Fibroblast of pulmonary artery (primary cell): ENCODE results near the gene ST3GAL3.

Experiments
- DNase-seq: peaks from one replicate; pipeline ENCODE4 v3.0.0-alpha.2; 2010; ENCODE audit warnings: low read depth
- H3K4me3 ChIP-seq: replicated peaks from 2 replicates; pipeline ENCODE4 v1.5.1; 2011; ENCODE audit warnings: low read depth, mild to moderate bottlenecking, control low read depth, low read length, moderate library complexity
- TF ChIP-seq, protein P1 (sequence below): IDR thresholded peaks from 2 replicates; pipeline ENCODE4 v1.5.1; 2011; ENCODE audit warnings: mild to moderate bottlenecking, control low read depth, low read length, inconsistent platforms; ENCODE audit errors: missing control alignments

The ST3GAL3 gene

DNA sequence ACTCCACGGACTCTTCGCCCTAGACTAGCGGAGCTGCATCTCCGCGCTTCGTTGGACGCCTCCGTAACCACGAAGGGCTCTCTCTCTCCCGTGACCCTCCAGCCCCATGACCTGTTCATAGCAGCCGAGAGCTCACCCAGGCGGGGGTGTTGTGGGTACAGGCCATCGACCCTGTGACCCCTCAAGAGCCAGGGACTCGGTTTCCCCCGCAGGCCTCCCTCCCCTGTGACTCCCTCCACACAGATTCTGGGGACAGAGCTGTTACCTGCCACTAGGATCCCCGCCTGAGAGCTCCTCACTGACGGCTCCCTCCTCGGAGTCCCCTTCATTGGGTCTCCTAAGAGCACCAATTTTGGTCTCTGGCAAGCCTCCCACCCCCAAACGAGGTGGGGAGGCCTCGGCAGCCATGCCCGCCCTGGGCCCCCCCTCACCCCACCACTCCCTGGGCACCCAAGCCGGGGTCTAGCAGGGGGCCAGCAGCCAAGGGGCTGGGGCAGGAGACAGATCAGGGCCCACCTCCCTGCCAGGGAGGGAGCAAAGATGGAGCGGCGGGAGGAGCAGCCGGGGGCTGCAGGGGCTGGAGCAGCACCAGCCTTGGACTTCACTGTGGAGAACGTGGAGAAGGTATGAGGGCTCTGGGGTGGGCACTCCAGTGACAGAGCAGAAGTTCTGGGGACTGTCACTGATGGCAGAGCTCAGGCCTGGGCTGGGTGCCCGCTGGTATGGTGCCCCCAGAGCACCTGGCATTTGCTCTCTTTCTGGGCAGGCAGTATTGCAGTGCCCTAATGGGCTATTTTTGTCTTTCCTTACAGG is 239.9 kb downstream of the ST3GAL3 start:
- no peak for DNase-seq
- H3K4me3 ChIP-seq = peak overlapping the region; percentile 92
- TF ChIP-seq, protein P1, sequence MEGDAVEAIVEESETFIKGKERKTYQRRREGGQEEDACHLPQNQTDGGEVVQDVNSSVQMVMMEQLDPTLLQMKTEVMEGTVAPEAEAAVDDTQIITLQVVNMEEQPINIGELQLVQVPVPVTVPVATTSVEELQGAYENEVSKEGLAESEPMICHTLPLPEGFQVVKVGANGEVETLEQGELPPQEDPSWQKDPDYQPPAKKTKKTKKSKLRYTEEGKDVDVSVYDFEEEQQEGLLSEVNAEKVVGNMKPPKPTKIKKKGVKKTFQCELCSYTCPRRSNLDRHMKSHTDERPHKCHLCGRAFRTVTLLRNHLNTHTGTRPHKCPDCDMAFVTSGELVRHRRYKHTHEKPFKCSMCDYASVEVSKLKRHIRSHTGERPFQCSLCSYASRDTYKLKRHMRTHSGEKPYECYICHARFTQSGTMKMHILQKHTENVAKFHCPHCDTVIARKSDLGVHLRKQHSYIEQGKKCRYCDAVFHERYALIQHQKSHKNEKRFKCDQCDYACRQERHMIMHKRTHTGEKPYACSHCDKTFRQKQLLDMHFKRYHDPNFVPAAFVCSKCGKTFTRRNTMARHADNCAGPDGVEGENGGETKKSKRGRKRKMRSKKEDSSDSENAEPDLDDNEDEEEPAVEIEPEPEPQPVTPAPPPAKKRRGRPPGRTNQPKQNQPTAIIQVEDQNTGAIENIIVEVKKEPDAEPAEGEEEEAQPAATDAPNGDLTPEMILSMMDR = no peak

GRCh38 chr1:43947874-43948437 is 240.6 kb downstream of the ST3GAL3 start:
- TF ChIP-seq, protein P1 = no peak
- peak overlapping the region; percentile 92 for H3K4me3 ChIP-seq
- DNase-seq = no peak

- H3K4me3 ChIP-seq = no peak overlapping the region
- DNase-seq = no peak
- TF ChIP-seq, protein P1 = no peak
These were observed 242.3 kb downstream of the ST3GAL3 start for GRCh38 chr1:43949678-43950077.

DNA sequence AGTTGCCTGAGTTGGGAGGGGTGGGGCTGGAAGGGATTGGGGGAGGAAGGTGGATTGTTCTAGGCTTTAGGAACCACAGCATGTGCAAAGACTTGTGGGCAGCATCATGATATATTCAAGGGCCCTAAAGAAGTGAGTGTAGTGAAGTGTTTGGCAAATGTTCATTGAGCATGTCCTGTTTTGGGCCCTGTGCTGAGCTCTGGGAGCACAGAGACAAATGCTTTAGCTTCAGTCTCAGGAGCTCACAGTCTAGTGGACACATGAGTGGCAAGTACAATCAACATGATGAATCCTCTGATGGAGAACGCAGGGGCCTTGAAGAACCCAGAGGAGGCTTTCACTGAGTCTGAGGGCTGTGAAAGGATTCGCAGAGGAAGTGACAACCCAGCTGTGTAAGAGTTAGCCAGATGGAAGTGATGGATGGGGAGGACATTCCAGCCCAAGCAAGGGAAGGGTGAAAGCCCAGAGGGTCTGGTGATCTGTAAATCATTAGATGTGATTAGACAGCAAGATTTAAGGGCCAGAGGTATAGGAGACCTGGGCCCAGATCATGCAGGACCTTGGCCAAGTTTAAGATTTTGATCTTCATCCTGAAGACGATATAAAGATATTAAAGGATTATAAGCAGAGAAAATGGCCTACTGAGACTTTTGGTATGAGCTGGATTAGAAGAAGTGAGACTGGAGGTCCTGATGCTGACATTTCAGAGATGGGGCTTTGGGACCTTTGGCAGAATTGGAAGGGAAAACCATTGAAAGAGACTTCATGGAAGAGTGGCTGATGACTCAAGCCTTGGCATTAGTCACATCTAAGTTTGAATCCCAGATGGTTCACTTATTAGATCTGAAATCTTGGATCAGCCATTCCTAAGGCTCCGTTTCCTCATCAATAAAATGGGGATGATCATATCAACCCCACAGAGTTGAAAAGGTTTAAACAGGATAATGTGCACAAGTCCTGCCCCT is 244.0 kb downstream of the ST3GAL3 start:
- no peak overlapping the region for H3K4me3 ChIP-seq
- TF ChIP-seq, protein P1 = no peak
- DNase-seq = no peak

DNA sequence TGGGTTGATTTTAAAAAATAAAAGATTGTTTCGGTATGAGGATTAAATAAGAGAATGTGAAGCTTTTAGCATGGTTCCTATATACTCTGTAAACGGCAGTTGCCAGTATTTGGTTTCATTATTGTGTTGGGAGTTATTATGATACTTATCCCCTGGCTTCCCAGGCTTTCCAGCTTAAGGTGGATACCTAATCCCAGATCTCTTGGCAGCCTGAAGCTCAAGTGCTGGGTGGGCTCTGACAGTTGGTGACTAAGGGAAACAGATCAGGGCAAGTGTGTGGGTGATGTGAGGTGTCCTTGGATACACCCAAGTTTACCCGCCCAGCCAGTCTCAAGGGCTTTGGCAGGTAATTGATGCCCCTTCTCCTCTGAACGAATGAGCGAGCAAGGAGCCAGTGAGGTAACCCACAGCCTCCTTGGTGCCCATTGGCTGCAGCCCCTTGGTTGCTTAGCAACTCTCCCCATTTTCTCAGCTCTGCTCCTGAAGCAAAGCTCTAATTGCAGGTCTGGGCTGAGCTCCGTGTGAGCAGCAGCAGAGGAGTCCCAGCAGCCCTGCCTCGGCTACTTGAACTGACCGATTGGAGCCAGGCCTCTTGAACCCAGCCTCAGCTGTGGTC is 245.5 kb downstream of the ST3GAL3 start:
- TF ChIP-seq, protein P1 = no peak
- no peak for DNase-seq
- H3K4me3 ChIP-seq = no peak overlapping the region

DNA sequence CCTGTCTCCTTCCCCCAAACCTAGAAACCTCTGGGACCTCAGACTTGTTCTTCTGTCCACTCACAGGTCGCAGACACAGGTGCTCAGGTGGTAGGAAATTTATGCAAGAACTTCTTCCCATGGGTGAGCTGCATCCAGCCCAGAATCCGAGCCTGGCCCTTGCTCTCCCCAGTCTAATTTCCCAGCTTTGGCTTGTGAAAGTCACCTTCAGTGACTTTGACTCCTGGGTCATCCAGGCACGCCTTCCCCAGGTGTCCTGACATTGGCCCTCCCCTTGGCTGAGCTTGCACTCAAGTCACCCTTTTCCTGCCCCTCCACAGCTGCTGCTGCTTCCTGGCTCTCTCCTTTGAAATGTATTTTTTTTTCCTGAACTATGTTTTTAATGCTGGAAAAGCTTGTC is 246.0 kb downstream of the ST3GAL3 start:
- no peak overlapping the region for H3K4me3 ChIP-seq
- TF ChIP-seq, protein P1 = no peak
- no peak for DNase-seq
